ENCODE data around the gene HABP4. TPM values are rescaled to one million over a fixed set of nuclear protein-coding genes. Genes with fewer than 3 reads are reported as not detected.
A peak's percentile ranks its signal among the peaks of the same experiment; 100 is the strongest.

The HABP4 gene
- total RNA-seq, 4 donors from 2014 or later: 1.9 to 11.3 (median 5.0) TPM

DNA sequence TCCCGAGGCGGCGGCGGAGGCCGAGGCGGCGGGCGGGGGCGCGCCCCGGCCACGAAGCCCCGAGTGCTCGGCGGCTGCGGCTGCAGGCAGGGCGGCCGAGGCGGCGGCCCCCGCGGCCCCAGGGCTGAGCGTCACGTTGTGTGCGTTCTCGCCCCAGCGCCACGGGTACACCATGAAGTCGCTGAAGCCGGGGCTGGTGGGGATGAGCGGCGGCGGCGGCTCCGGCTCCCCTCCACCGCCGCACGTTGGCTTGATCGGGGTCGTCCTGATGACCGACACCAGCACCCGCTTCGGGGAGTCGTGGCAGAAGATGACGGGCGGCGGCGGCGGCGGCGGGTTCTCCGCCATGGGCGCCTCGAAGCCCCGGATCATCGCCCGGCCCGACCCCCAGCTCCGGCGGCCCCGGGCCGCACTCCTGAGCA lies 32.3 kb upstream of the HABP4 start:
- H3K27me3 ChIP-seq: no peaks in the 10 kb centered on the region

DNA sequence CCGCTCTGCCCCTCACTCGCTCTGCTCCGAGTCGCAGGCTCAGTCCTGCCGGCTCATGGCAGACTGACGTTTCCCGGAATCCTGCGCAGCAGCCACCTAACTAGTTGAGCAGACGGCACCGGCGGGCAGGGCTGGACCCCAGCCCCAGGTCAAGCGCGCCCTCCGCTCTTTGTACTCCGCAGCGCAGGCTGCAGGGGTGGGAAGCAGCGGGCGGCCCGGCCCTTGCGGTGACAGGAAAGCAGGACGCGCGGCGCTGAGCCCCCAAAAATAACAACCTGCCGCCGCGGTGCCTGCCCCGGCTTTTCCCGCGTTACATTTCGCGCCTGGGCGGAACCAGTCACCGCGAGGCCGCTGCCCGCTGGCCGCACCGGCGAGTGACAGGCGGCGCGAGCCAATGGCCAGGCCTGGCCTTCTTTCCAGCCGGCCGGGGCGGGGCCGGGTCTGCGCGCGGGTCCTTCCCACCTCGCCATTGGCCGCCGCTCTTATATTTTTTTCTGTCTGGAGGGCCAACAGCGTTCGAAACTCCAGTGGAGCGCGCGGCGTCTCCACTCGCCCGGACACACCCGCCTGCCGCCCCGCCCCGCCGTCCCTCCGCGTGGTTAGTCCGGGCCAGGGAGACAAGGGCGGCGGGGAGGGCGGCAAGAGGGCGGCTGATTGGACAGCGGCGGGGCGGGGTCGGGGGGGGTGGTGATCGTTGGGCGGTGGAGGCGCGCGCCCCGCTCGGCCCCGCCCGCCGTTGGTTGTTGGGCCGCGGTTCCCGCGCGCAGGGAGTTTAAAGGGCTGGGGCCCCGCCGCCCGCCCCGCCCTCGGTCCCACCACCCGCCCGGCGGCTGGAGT lies 31.7 kb upstream of the HABP4 start, which contains the start of gene ZNF367:
Gene ZNF367 (minus strand): TSS at position 288 of the 837 bp plus-strand sequence. CDS start 338 bp downstream, outside the sequence.
- Histone ChIP-seq H3K4me3 (peak within 1 kb of the TSS; percentile 67 to 85 (median 72)), H3K4me1 (peaks cover 16 to 44% (median 30%) of the 10 kb centered on the region in 4 donors), H3K27ac (peak within 1 kb of the TSS; percentile 99), H3K27me3 (no peaks in the 10 kb centered on the region), H3K36me3 (no peaks in the 10 kb centered on the region), H3K9me3 (no peaks in the 10 kb centered on the region)
- in situ Hi-C loops (cut with MboI; ENCODE audit: low pct_ligation_motif_present in 1 of 4, low pct_unique_long_range_greater_than_20kb in 1 of 4, low sequenced_read_pairs in 3 of 4) (no loop called here), intact Hi-C loops (cut with DNase I; ENCODE audit: low total_unique reads) (loop anchor here (1.0 to 10.0 kb wide), 2 partner anchors 32 to 236 kb away; partner anchors contain the start of genes HABP4 and PRXL2C)
- DNase-seq: peak; percentile 98
- TF ChIP-seq POLR2AphosphoS5 (IDR thresholded peaks at IDR 0.05) (peak; percentile 34 to 59 (median 39)), EP300 (IDR thresholded peaks at IDR 0.05; ENCODE audit: low read depth) (peak; percentile 19), POLR2A (IDR thresholded peaks at IDR 0.05) (peak; percentile 5)
- TF ChIP-seq, protein P1, sequence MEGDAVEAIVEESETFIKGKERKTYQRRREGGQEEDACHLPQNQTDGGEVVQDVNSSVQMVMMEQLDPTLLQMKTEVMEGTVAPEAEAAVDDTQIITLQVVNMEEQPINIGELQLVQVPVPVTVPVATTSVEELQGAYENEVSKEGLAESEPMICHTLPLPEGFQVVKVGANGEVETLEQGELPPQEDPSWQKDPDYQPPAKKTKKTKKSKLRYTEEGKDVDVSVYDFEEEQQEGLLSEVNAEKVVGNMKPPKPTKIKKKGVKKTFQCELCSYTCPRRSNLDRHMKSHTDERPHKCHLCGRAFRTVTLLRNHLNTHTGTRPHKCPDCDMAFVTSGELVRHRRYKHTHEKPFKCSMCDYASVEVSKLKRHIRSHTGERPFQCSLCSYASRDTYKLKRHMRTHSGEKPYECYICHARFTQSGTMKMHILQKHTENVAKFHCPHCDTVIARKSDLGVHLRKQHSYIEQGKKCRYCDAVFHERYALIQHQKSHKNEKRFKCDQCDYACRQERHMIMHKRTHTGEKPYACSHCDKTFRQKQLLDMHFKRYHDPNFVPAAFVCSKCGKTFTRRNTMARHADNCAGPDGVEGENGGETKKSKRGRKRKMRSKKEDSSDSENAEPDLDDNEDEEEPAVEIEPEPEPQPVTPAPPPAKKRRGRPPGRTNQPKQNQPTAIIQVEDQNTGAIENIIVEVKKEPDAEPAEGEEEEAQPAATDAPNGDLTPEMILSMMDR (IDR thresholded peaks at IDR 0.05): no peak
- 1 to 4% methylated on average over 5 to 70 of the region's 100 CpGs for WGBS, 2 donors (ENCODE audit: low coverage in 1 of 2)

More for the DNA sequence above, 32.3 kb upstream of the HABP4 start:
- WGBS, 2 donors (ENCODE audit: low coverage in 1 of 2): 1% methylated on average over 20 of the region's 62 CpGs; no CpG with 5 or more reads in 1 of the 2 donors
- Histone ChIP-seq H3K27ac (peak overlapping the region; percentile 99), H3K4me1 (peaks cover 16 to 44% (median 30%) of the 10 kb centered on the region in 4 donors), H3K4me3 (peak overlapping the region; percentile 67 to 85 (median 72)), H3K9me3 (no peaks in the 10 kb centered on the region), H3K36me3 (no peaks in the 10 kb centered on the region)
- in situ Hi-C loops (cut with MboI; ENCODE audit: low pct_ligation_motif_present in 1 of 4, low pct_unique_long_range_greater_than_20kb in 1 of 4, low sequenced_read_pairs in 3 of 4): no loop called here
- TF ChIP-seq POLR2A (IDR thresholded peaks at IDR 0.05) (no peak), EP300 (IDR thresholded peaks at IDR 0.05; ENCODE audit: low read depth) (no peak), POLR2AphosphoS5 (IDR thresholded peaks at IDR 0.05) (no peak)
- TF ChIP-seq, protein P1 (IDR thresholded peaks at IDR 0.05): no peak
- intact Hi-C loops (cut with DNase I; ENCODE audit: low total_unique reads): loop anchor here (1.0 to 10.0 kb wide), 2 partner anchors 33 to 237 kb away; partner anchors contain the start of genes HABP4 and PRXL2C
- DNase-seq: peak; percentile 24

DNA sequence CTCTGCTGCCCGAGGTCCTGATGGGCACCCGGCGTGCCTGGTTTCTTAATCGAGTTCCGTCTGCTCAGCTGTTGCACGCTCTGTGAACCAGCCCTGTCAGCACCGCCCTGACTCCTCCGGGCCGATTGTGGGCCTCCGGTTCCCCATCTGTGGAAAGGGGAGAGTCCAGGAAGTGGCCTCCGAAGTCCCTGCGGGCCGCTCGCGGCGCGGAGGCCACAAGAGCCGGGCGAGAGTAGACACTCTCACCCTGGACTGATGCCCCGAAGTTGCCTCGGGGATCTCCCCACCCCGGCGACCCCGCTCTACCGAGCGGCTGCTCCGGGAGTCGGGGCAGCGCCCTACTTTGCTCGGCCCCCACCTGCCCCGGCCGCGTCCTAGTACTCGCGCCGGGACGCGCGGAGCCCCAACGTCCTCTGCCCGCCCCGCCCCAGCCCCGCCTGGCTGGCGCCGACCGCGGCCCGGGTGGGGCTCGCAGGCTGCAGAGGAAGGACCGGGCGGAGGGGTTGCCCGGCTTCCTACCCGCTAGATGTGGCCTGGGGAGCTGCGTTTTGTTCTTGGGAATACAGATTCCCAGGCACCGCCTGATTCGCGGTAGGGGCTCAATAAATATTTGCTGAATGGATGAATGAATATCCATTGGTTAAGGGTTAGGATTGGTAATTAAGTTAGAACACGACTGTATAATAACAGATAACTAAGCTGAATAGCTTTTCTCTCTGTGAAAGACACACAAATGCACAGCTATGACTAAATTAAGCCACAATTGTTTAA lies 30.9 kb upstream of the HABP4 start:
- in situ Hi-C loops (cut with MboI; ENCODE audit: low pct_ligation_motif_present in 1 of 4, low pct_unique_long_range_greater_than_20kb in 1 of 4, low sequenced_read_pairs in 3 of 4): no loop called here
- H3K27ac ChIP-seq: peak overlapping the region; percentile 99
- no peaks in the 10 kb centered on the region for H3K27me3 ChIP-seq
- H3K36me3 ChIP-seq: no peaks in the 10 kb centered on the region
- H3K4me3 ChIP-seq: peak overlapping the region; percentile 67 to 77 (median 72)
- WGBS, 2 donors (ENCODE audit: low coverage in 1 of 2): 0 to 1% methylated on average over 1 to 38 of the region's 58 CpGs
- no peaks in the 10 kb centered on the region for H3K9me3 ChIP-seq
- intact Hi-C loops (cut with DNase I; ENCODE audit: low total_unique reads): loop anchor here (1.0 to 10.0 kb wide), 2 partner anchors 31 to 236 kb away; partner anchors contain the start of genes HABP4 and PRXL2C
- peak; percentile 86 for DNase-seq
- H3K4me1 ChIP-seq: peaks cover 16 to 36% (median 26%) of the 10 kb centered on the region in 4 donors
- TF ChIP-seq POLR2AphosphoS5 (IDR thresholded peaks at IDR 0.05) (peak; percentile 22 to 84 (median 80)), EP300 (IDR thresholded peaks at IDR 0.05; ENCODE audit: low read depth) (no peak), POLR2A (IDR thresholded peaks at IDR 0.05) (peak; percentile 90)
- TF ChIP-seq, protein P1 (IDR thresholded peaks at IDR 0.05): peak in 1 of 5 experiments; percentile 6

Data from transverse colon (tissue), 4 donors.